HepG2 (cell line): ENCODE data around the gene NCAPG. TPM values are rescaled to one million over a fixed set of nuclear protein-coding genes. Genes with fewer than 3 reads are reported as not detected.
A peak's percentile ranks its signal among the peaks of the same experiment; 100 is the strongest.

ENCODE experiments used
- ATAC-seq: fragments of 200-7000 bp; cut with Tn5 transposase; 3 replicates; pipeline ENCODE4 v1.9.1; 2020; ENCODE audit warnings: mild to moderate bottlenecking, moderate library complexity
- BruUV-seq: library from RNA; stranded (reverse); fragments of 400-500 nt; replicated peaks from 2 replicates; lab custom pipeline; 2021; lab: Mats Ljungman, UMichigan
- CTCF ChIA-PET: fragments of 300-600 bp; formaldehyde crosslinking; extraction: SDS; loops from one replicate; lab custom pipeline; 2021; ENCODE audit warnings: low total read pairs, inconsistent platforms, low intra/inter-chr PET ratio; lab: Yijun Ruan, JAX
- POLR2A ChIA-PET: fragments of 350-600 bp; sonication (Branson Sonifier 250); formaldehyde crosslinking; loops from one replicate; lab custom pipeline; 2020; ENCODE audit warnings: antibody characterized with exemption, inconsistent platforms; lab: Yijun Ruan, JAX
- DNase-seq: peaks from one replicate; pipeline ENCODE4 v3.0.0-alpha.2; 2015; ENCODE audit warnings: low spot score
- FAIRE-seq: peaks from 3 replicates; lab custom pipeline; 2011; peaks lifted over from hg19 to GRCh38; lab: Jason Lieb, UNC
- H2AFZ ChIP-seq: one replicate; pipeline ENCODE4 v1.6.1; 2011; ENCODE audit warnings: low read length, inconsistent platforms
- H3K27ac ChIP-seq: fragments of 300-600 bp; 3 replicates; pipeline ENCODE4 v1.8.0; 2011; ENCODE audit warnings: mixed run types, mild to moderate bottlenecking, mixed read lengths, low read length, inconsistent platforms; ENCODE audit not compliant: insufficient read depth; ENCODE audit errors: extremely low read length
- H3K27me3 ChIP-seq, 2 experiments: fragments of 200-600 bp in 1 of 2; 2 replicates in 1 of 2; 3 replicates in 1 of 2; pipeline versions ENCODE4 v1.6.0 to v1.8.0; 2011; ENCODE audit warnings: low read length in 2 of 2, mild to moderate bottlenecking in 2 of 2, moderate library complexity in 2 of 2, inconsistent platforms in 1 of 2; ENCODE audit not compliant: insufficient read depth in 2 of 2, control insufficient read depth in 1 of 2
- H3K36me3 ChIP-seq, 2 experiments: fragments of 200-600 bp in 1 of 2; replicated peaks in 1 of 2; 2 replicates in 1 of 2; 3 replicates in 1 of 2; pipeline versions ENCODE4 v1.5.1 to v1.8.0; 2011; ENCODE audit warnings: low read length in 2 of 2, inconsistent platforms in 1 of 2; ENCODE audit not compliant: insufficient read depth in 2 of 2, control insufficient read depth in 1 of 2
- H3K4me1 ChIP-seq: 2 replicates; pipeline ENCODE4 v1.5.1; 2012; ENCODE audit warnings: low read length, inconsistent platforms; ENCODE audit not compliant: insufficient read depth
- H3K4me2 ChIP-seq: 2 replicates; pipeline ENCODE4 v1.6.0; 2011; ENCODE audit warnings: low read depth, low read length, inconsistent platforms
- H3K4me3 ChIP-seq, 3 experiments: fragments of 200-600 bp in 1 of 3; sonication (generic), shearing (Covaris generic) in 1 of 3; replicated peaks in 1 of 3; 2 replicates each; pipeline ENCODE4 v1.5.1; 2011 to 2016; ENCODE audit warnings: low read length in 3 of 3, inconsistent platforms in 2 of 3, low read depth in 2 of 3, mild to moderate bottlenecking in 2 of 3, control low read depth in 1 of 3, mixed read lengths in 1 of 3; ENCODE audit not compliant: insufficient read depth in 1 of 3
- H3K79me2 ChIP-seq: one replicate; pipeline ENCODE4 v1.6.1; 2011; ENCODE audit warnings: low read length, inconsistent platforms; ENCODE audit not compliant: insufficient read depth
- H3K9ac ChIP-seq: 2 replicates; pipeline ENCODE4 v1.6.0; 2011; ENCODE audit warnings: mild to moderate bottlenecking, low read depth, low read length, inconsistent platforms; ENCODE audit not compliant: insufficient read depth
- H3K9me3 ChIP-seq: 2 replicates; pipeline ENCODE4 v1.5.1; 2012; ENCODE audit warnings: mild to moderate bottlenecking, low read length
- H4K20me1 ChIP-seq: 2 replicates; pipeline ENCODE4 v1.6.0; 2011; ENCODE audit warnings: inconsistent platforms, mild to moderate bottlenecking, low read length, moderate library complexity; ENCODE audit not compliant: insufficient read depth
- ATAD3A ChIP-seq: sonication (generic); formaldehyde crosslinking; IDR thresholded peaks from 2 replicates; pipeline ENCODE4 v1.4.0; 2020; ENCODE audit warnings: missing genetic modification reagents
- EEA1 ChIP-seq: sonication (generic); formaldehyde crosslinking; IDR thresholded peaks from 2 replicates; pipeline ENCODE4 v1.5.1; 2020; ENCODE audit warnings: mild to moderate bottlenecking, missing genetic modification reagents, borderline replicate concordance
- FLYWCH1 ChIP-seq: sonication (generic); formaldehyde crosslinking; IDR thresholded peaks from 2 replicates; pipeline ENCODE4 v1.8.1; 2023; ENCODE audit warnings: mild to moderate bottlenecking, missing genetic modification reagents
- FOXP4 ChIP-seq: sonication (generic); formaldehyde crosslinking; IDR thresholded peaks from 2 replicates; pipeline ENCODE4 v1.4.0; 2020; ENCODE audit warnings: missing genetic modification reagents
- GFI1 ChIP-seq: sonication (generic); formaldehyde crosslinking; IDR thresholded peaks from 2 replicates; pipeline ENCODE4 v1.5.0; 2020; ENCODE audit warnings: missing genetic modification reagents, mild to moderate bottlenecking, borderline replicate concordance
- HNRNPL ChIP-seq: fragments of 200-400 bp; formaldehyde crosslinking; IDR thresholded peaks from 2 replicates; pipeline ENCODE4 v1.6.1; 2017; ENCODE audit warnings: mild to moderate bottlenecking, low read depth, low read length
- HNRNPUL1 ChIP-seq: fragments of 200-400 bp; formaldehyde crosslinking; IDR thresholded peaks from 2 replicates; pipeline ENCODE4 v1.6.1; 2017; ENCODE audit warnings: low read depth, mild to moderate bottlenecking, low read length, moderate library complexity
- HOXA5 ChIP-seq: sonication (generic); formaldehyde crosslinking; IDR thresholded peaks from 2 replicates; pipeline ENCODE4 v1.4.0; 2020; ENCODE audit warnings: missing genetic modification reagents
- KAT7 ChIP-seq: IDR thresholded peaks from 2 replicates; pipeline ENCODE4 v1.6.1; 2018; ENCODE audit warnings: borderline replicate concordance, missing compliant biosample characterization
- KDM6A ChIP-seq: IDR thresholded peaks from 2 replicates; pipeline ENCODE4 v1.6.1; 2016; ENCODE audit warnings: low read depth
- KLF6 ChIP-seq: IDR thresholded peaks from 2 replicates; pipeline ENCODE4 v1.8.0; 2016; ENCODE audit warnings: missing biosample characterization, missing genetic modification reagents
- LBX2 ChIP-seq: sonication (generic); formaldehyde crosslinking; IDR thresholded peaks from 2 replicates; pipeline ENCODE4 v1.5.0; 2020; ENCODE audit warnings: missing genetic modification reagents, mild to moderate bottlenecking, borderline replicate concordance
- MBD4 ChIP-seq: IDR thresholded peaks from 2 replicates; pipeline ENCODE4 v1.6.1; 2012; ENCODE audit warnings: low read length, inconsistent platforms, borderline replicate concordance
- MIXL1 ChIP-seq: IDR thresholded peaks from 2 replicates; pipeline ENCODE4 v1.6.1; 2016
- MTF2 ChIP-seq: sonication (generic); formaldehyde crosslinking; IDR thresholded peaks from 2 replicates; pipeline ENCODE4 v1.5.0; 2020; ENCODE audit warnings: missing genetic modification reagents, borderline replicate concordance
- NFKB2 ChIP-seq: sonication (generic); formaldehyde crosslinking; IDR thresholded peaks from 2 replicates; pipeline ENCODE4 v1.4.0; 2020; ENCODE audit warnings: missing genetic modification reagents, borderline replicate concordance
- NFYB ChIP-seq: sonication (generic); formaldehyde crosslinking; IDR thresholded peaks from 2 replicates; pipeline ENCODE4 v1.4.0; 2020; ENCODE audit warnings: missing genetic modification reagents
- REL ChIP-seq: sonication (generic); formaldehyde crosslinking; conservative IDR thresholded peaks from 2 replicates; pipeline ENCODE4 v1.8.0; 2022; ENCODE audit warnings: mild to moderate bottlenecking, missing genetic modification reagents, moderate library complexity
- RFX5 ChIP-seq: IDR thresholded peaks from 2 replicates; pipeline ENCODE4 v1.6.1; 2011; ENCODE audit warnings: low read depth, low read length, improper control_type of control experiment
- SP4 ChIP-seq: sonication (generic); formaldehyde crosslinking; IDR thresholded peaks from 2 replicates; pipeline ENCODE4 v1.8.1; 2023; ENCODE audit warnings: mild to moderate bottlenecking, missing genetic modification reagents
- U2AF1 ChIP-seq: fragments of 200-400 bp; formaldehyde crosslinking; optimal IDR thresholded peaks from 2 replicates; pipeline ENCODE3; 2017; ENCODE audit warnings: mild to moderate bottlenecking, low read depth, low read length
- ZBTB1 ChIP-seq: sonication (generic); formaldehyde crosslinking; IDR thresholded peaks from 2 replicates; pipeline ENCODE4 v1.4.0; 2020; ENCODE audit warnings: missing genetic modification reagents, borderline replicate concordance
- ZFP36L2 ChIP-seq: sonication (generic); formaldehyde crosslinking; IDR thresholded peaks from 2 replicates; pipeline ENCODE4 v1.4.0; 2020; ENCODE audit warnings: missing genetic modification reagents
- ZNF251 ChIP-seq: sonication (generic); formaldehyde crosslinking; IDR thresholded peaks from 2 replicates; pipeline ENCODE4 v1.9.0; 2021; ENCODE audit warnings: mild to moderate bottlenecking, missing genetic modification reagents
- ZNF30 ChIP-seq: sonication (generic); formaldehyde crosslinking; IDR thresholded peaks from 2 replicates; pipeline ENCODE4 v1.5.0; 2020; ENCODE audit warnings: mild to moderate bottlenecking, missing genetic modification reagents
- ZNF720 ChIP-seq: sonication (generic); formaldehyde crosslinking; IDR thresholded peaks from 2 replicates; pipeline ENCODE4 v1.4.0; 2020; ENCODE audit warnings: missing genetic modification reagents
- ZNF790 ChIP-seq: sonication (generic); formaldehyde crosslinking; IDR thresholded peaks from 2 replicates; pipeline ENCODE4 v1.8.0; 2022; ENCODE audit warnings: missing genetic modification reagents, mild to moderate bottlenecking, borderline replicate concordance
- WGBS: methylation state at CpG from one replicate; pipeline ENCODE4 v1.1.6; 2017; ENCODE audit warnings: low lambda C conversion rate; 5-methylcytosine and 5-hydroxymethylcytosine counted together
- in situ Hi-C: cut with HindIII; loops from 2 replicates; pipeline ENCODE4 v1.10.0; 2017; ENCODE audit warnings: low pct_unique_long_range_greater_than_20kb; ENCODE audit not compliant: extremely low pct_ligation_motif_present
- intact Hi-C: fragments of 100-400 bp; cut with micrococcal nuclease; formaldehyde crosslinking; loops from one replicate; pipeline ENCODE4 v1.10.0; 2022; ENCODE audit not compliant: unreplicated experiment
- polyA plus RNA-seq, 8 experiments: library from polyadenylated mRNA; depleted of rRNA in 3 of 8; stranded (reverse) in 7 of 8; unstranded in 1 of 8; fragments of >200 nt; fragmentation: Illumina TruSeq in 4 of 8; extraction: Trizol in 4 of 8; gene quantifications; 2 replicates each; pipeline versions ENCODE4 v1.2.1 to v1.2.3, GENCODE V29; 2011 to 2016; ENCODE audit warnings: low read depth in 4 of 8, missing spikeins in 1 of 8, mixed read lengths in 1 of 8; ENCODE audit not compliant: insufficient read depth in 1 of 8
- total RNA-seq, 5 experiments: library from RNA; depleted of rRNA; stranded (reverse); fragments of >200 nt; fragmentation: Illumina TruSeq; extraction: Trizol; gene quantifications; 2 replicates each; pipeline ENCODE4 v1.2.3, GENCODE V29; 2016; ENCODE audit warnings: low read depth in 1 of 5

The NCAPG gene
- total and polyA plus RNA-seq, 2 of the 13 experiments (the other 11 are each of a cell fraction or from before 2014, with no cell fraction given) = 14.8 to 61.9 TPM

GRCh38 chr4:17811078-17811603 lies 362 bp downstream of the NCAPG start:
- no peaks in the 10 kb centered on the region; a peak in 1 of 5 replicates for H3K27me3 ChIP-seq
- DNase-seq (no peak), ATAC-seq (peak; percentile 66), FAIRE-seq (no peak)
- intact Hi-C loops = loop anchor here (2.0 kb wide), 1 partner anchor 262 kb away; no protein-coding TSS in a partner anchor
- H3K9me3 ChIP-seq = no peaks in the 10 kb centered on the region
- under 1% methylated on average over 13 of the region's 48 CpGs for WGBS
- peaks cover 88% of the 10 kb centered on the region for H3K79me2 ChIP-seq
- peak overlapping the region; percentile 97 for H3K9ac ChIP-seq
- BruUV-seq = no TSS peak
- CTCF ChIA-PET = no interaction called here
- peaks cover 41% of the 10 kb centered on the region for H3K4me1 ChIP-seq
- POLR2A ChIA-PET = no interaction called here
- H3K4me2 ChIP-seq = peak overlapping the region; percentile 79
- peak overlapping the region; percentile 68 to 93 (median 79) for H3K4me3 ChIP-seq
- in situ Hi-C loops = loop anchor here (10.0 kb wide), 2 partner anchors 214 to 554 kb away; partner anchors contain the start of gene LCORL
- H4K20me1 ChIP-seq = peaks cover 32% of the 10 kb centered on the region
- peaks cover 0 to 12% of the 10 kb centered on the region in 2 experiments; a peak in 4 of 5 replicates for H3K36me3 ChIP-seq
- peak overlapping the region; percentile 72 for H3K27ac ChIP-seq
- no peak overlapping the region for H2AFZ ChIP-seq
- no peak for TF ChIP-seq NFYB (CRISPR knock-in tag)
- TF ChIP-seq RFX5 = no peak
- no peak for TF ChIP-seq ATAD3A (CRISPR knock-in tag)
- TF ChIP-seq KAT7 = 0 out of 2 replicates have a peak, but pooled peaks have one; percentile 13
- peak; percentile 59; the same call in 1 of the 2 replicates for TF ChIP-seq ZNF790 (CRISPR knock-in tag)
- TF ChIP-seq HOXA5 (CRISPR knock-in tag) = no peak
- TF ChIP-seq FLYWCH1 (CRISPR knock-in tag) = 0 out of 2 replicates have a peak, but pooled peaks have one; percentile 65
- TF ChIP-seq ZNF251 (CRISPR knock-in tag) = no peak
- TF ChIP-seq EEA1 (CRISPR knock-in tag) = 0 out of 2 replicates have a peak, but pooled peaks have one; percentile 31
- TF ChIP-seq HNRNPL = no peak
- TF ChIP-seq MTF2 = 0 out of 2 replicates have a peak, but pooled peaks have one; percentile 40
- TF ChIP-seq HNRNPUL1 = no peak
- no peak for TF ChIP-seq MIXL1
- no peak for TF ChIP-seq NFKB2 (CRISPR knock-in tag)
- TF ChIP-seq GFI1 (CRISPR knock-in tag) = no peak
- TF ChIP-seq U2AF1 = no peak
- TF ChIP-seq ZBTB1 (CRISPR knock-in tag) = no peak
- TF ChIP-seq MBD4 = no peak
- no peak for TF ChIP-seq LBX2 (CRISPR knock-in tag)
- TF ChIP-seq REL (CRISPR knock-in tag) = no peak
- no peak for TF ChIP-seq KDM6A
- TF ChIP-seq FOXP4 (CRISPR knock-in tag) = no peak
- TF ChIP-seq SP4 (CRISPR knock-in tag) = no peak
- TF ChIP-seq KLF6 = no peak
- TF ChIP-seq ZFP36L2 = no peak
- TF ChIP-seq ZNF30 = no peak
- no peak for TF ChIP-seq ZNF720
